Trophoblast cell (in vitro differentiated cells and primary cell): Measurements from ENCODE around the gene ZNF576.
"Not testable (repeated sequence)": the region's sequence is repeated elsewhere in the genome, so short reads cannot be mapped to it uniquely, and the experiment has no call there.

Experiments used
- DNase-seq, 2 donors: peaks; one replicate each; pipeline ENCODE4 v3.0.0-alpha.2; 2016
- H2AFZ ChIP-seq: 2 replicates; pipeline ENCODE4 v1.6.1; 2013; ENCODE audit warnings: low read length, moderate library complexity, mild to moderate bottlenecking; ENCODE audit not compliant: insufficient read depth, poor library complexity
- H2AK5ac ChIP-seq: 2 replicates; pipeline ENCODE4 v1.6.1; 2013; ENCODE audit warnings: mild to moderate bottlenecking, low read length
- H2BK120ac ChIP-seq: 2 replicates; pipeline ENCODE4 v1.6.1; 2013; ENCODE audit warnings: low read length, mild to moderate bottlenecking, moderate library complexity; ENCODE audit not compliant: insufficient read depth, poor library complexity
- H2BK12ac ChIP-seq: 2 replicates; pipeline ENCODE4 v1.6.1; 2013; ENCODE audit warnings: mild to moderate bottlenecking, low read length, moderate library complexity
- H2BK5ac ChIP-seq: 2 replicates; pipeline ENCODE4 v1.6.1; 2013; ENCODE audit warnings: low read length, low read depth, moderate library complexity, mild to moderate bottlenecking; ENCODE audit not compliant: poor library complexity
- H3K14ac ChIP-seq: 2 replicates; pipeline ENCODE4 v1.6.1; 2013; ENCODE audit warnings: mild to moderate bottlenecking, low read length
- H3K18ac ChIP-seq: 2 replicates; pipeline ENCODE4 v1.6.1; 2013; ENCODE audit warnings: mild to moderate bottlenecking, low read length
- H3K23ac ChIP-seq: 2 replicates; pipeline ENCODE4 v1.6.1; 2013; ENCODE audit warnings: low read length
- H3K27ac ChIP-seq: 2 replicates; pipeline ENCODE4 v1.5.1; 2013; ENCODE audit warnings: low read depth, mild to moderate bottlenecking, inconsistent platforms, low read length, moderate library complexity
- H3K27me3 ChIP-seq: 2 replicates; pipeline ENCODE4 v1.6.1; 2013; ENCODE audit warnings: inconsistent platforms, mild to moderate bottlenecking, low read length, moderate library complexity; ENCODE audit not compliant: insufficient read depth
- H3K36me3 ChIP-seq, 2 experiments: 1 replicate in 1 of 2; 2 replicates in 1 of 2; pipeline ENCODE4 v1.6.1; 2013; ENCODE audit warnings: low read length in 2 of 2, mild to moderate bottlenecking in 2 of 2, moderate library complexity in 1 of 2; ENCODE audit not compliant: insufficient read depth in 2 of 2, control insufficient read depth in 1 of 2
- H3K4ac ChIP-seq: 2 replicates; pipeline ENCODE4 v1.6.1; 2013; ENCODE audit warnings: low read depth, mild to moderate bottlenecking, low read length, moderate library complexity
- H3K4me1 ChIP-seq, 2 experiments: 1 replicate in 1 of 2; 2 replicates in 1 of 2; pipeline ENCODE4 v1.6.1; 2013; ENCODE audit warnings: low read length in 2 of 2, mild to moderate bottlenecking in 2 of 2, moderate library complexity in 1 of 2; ENCODE audit not compliant: insufficient read depth in 2 of 2, control insufficient read depth in 1 of 2
- H3K4me2 ChIP-seq: 2 replicates; pipeline ENCODE4 v1.6.1; 2013; ENCODE audit warnings: inconsistent platforms, mild to moderate bottlenecking, low read length, moderate library complexity
- H3K4me3 ChIP-seq: 2 replicates; pipeline ENCODE4 v1.5.1; 2013; ENCODE audit warnings: mild to moderate bottlenecking, low read depth, low read length, inconsistent platforms
- H3K79me1 ChIP-seq: one replicate; pipeline ENCODE4 v1.6.1; 2013; ENCODE audit warnings: low read length
- H3K79me2 ChIP-seq: 2 replicates; pipeline ENCODE4 v1.6.1; 2013; ENCODE audit warnings: low read length, mild to moderate bottlenecking; ENCODE audit not compliant: control insufficient read depth, insufficient read depth, poor library complexity
- H3K9ac ChIP-seq: 2 replicates; pipeline ENCODE4 v1.6.1; 2013; ENCODE audit warnings: mild to moderate bottlenecking, low read length
- H3K9me3 ChIP-seq: 2 replicates; pipeline ENCODE4 v1.6.1; 2013; ENCODE audit warnings: low read depth, mild to moderate bottlenecking, control low read depth, inconsistent platforms, low read length; ENCODE audit not compliant: insufficient read depth
- H4K12ac ChIP-seq: 2 replicates; pipeline ENCODE4 v1.6.1; 2013; ENCODE audit warnings: low read depth, mild to moderate bottlenecking, low read length, moderate library complexity
- H4K8ac ChIP-seq: 2 replicates; pipeline ENCODE4 v1.6.1; 2013; ENCODE audit warnings: low read depth, mild to moderate bottlenecking, low read length, moderate library complexity
- H4K91ac ChIP-seq: one replicate; pipeline ENCODE4 v1.6.1; 2013; ENCODE audit warnings: low read depth, mild to moderate bottlenecking, low read length, moderate library complexity
- WGBS: extraction: QIAGEN DNeasy Blood & Tissue Kit; methylation state at CpG from one replicate; pipeline ENCODE4 v1.1.7; 2013; ENCODE audit warnings: missing lambda C conversion rate; ENCODE audit not compliant: insufficient read length, insufficient coverage; ENCODE audit errors: extremely low coverage; 5-methylcytosine and 5-hydroxymethylcytosine counted together

ZNF576 gene

DNA sequence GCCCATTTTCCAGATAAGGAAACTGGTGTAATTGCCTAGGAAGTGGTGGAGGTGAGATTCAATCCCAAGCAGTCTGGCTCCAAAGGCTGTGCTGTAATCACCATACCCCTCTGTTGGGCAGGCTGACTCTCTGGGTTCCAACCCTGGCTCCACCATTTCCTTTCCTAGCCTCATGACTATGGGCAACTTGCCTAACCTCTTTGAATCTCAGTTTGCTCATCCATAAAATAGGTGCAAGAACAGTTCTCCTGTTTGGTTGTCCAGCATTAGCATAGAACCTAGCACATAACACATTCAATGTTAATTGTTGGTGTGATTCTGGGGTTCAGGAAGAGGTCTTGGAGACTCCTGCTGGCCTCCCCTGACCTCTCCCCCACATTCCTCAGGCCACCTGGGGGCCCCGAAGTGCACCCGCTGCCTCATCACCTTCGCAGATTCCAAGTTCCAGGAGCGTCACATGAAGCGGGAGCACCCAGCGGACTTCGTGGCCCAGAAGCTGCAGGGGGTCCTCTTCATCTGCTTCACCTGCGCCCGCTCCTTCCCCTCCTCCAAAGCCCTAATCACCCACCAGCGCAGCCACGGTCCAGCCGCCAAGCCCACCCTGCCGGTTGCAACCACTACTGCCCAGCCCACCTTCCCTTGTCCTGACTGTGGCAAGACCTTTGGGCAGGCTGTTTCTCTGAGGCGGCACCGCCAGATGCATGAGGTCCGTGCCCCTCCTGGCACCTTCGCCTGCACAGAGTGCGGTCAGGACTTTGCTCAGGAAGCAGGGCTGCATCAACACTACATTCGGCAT, 2.2 kb downstream of the ZNF576 start:
- no peak overlapping the region for H3K4me2 ChIP-seq
- H3K27ac ChIP-seq = no peak overlapping the region
- no peaks in the 10 kb centered on the region for H3K9me3 ChIP-seq
- H2AK5ac ChIP-seq = no peak overlapping the region
- no peak overlapping the region for H4K8ac ChIP-seq
- no peak overlapping the region for H2BK12ac ChIP-seq
- no peak overlapping the region for H3K23ac ChIP-seq
- H3K18ac ChIP-seq = no peak overlapping the region
- H3K79me2 ChIP-seq = peaks cover 9% of the 10 kb centered on the region
- H3K14ac ChIP-seq = no peak overlapping the region
- no peak overlapping the region for H3K9ac ChIP-seq
- H3K36me3 ChIP-seq = peaks cover 22 to 29% of the 10 kb centered on the region in 2 experiments
- no peak overlapping the region for H3K4me3 ChIP-seq
- no peak overlapping the region for H4K91ac ChIP-seq
- peaks cover 9 to 12% of the 10 kb centered on the region in 2 experiments for H3K4me1 ChIP-seq
- no peak overlapping the region for H3K4ac ChIP-seq
- no peak for DNase-seq
- peaks cover 13% of the 10 kb centered on the region for H3K79me1 ChIP-seq
- H2BK120ac ChIP-seq = no peak overlapping the region
- H4K12ac ChIP-seq = no peak overlapping the region
- H2BK5ac ChIP-seq = no peak overlapping the region
- no peak overlapping the region for H2AFZ ChIP-seq
- no peaks in the 10 kb centered on the region for H3K27me3 ChIP-seq
- WGBS = no CpG with 5 or more reads among the region's 19 CpGs

DNA sequence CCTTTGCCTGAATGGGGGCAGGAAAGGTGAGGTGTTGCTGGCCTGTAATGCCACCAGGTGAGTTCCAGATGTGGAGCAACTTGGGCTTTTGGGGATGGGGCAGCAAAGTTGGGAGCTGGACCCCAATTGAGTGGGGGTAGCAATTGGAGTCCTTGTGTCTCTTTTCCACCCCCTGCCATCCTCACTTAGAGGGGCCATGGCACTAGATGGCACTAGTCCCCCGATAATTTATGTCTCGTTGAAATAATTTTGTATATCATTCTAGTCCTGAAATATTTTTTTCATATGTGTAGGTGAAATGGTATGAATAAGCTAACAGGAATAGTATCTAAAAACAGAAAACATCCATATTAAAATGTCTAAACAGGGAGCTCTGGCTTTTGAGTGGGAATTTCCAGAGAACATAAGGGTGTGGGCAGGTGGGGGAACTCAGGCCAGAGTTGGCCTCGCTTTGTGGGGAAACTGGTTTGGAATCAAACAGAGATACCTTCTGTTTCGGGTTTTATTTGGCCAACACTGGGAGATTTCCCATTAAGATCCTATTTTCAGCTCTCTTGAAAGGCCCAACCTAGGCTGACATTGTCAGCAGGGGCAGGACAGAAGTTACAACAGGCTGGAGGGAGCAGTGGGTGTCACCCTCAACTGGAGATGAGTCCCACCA, 3.4 kb downstream of the ZNF576 start:
- Histone ChIP-seq H2BK120ac (no peak overlapping the region), H3K79me2 (peaks cover 8% of the 10 kb centered on the region), H3K14ac (no peak overlapping the region), H3K4me2 (no peak overlapping the region), H3K79me1 (peaks cover 12% of the 10 kb centered on the region), H4K91ac (no peak overlapping the region), H2AK5ac (no peak overlapping the region), H2AFZ (no peak overlapping the region), H3K27ac (no peak overlapping the region), H3K4me1 (peaks cover 7 to 12% of the 10 kb centered on the region in 2 experiments), H3K18ac (no peak overlapping the region), H3K36me3 (peaks cover 15 to 21% of the 10 kb centered on the region in 2 experiments), H3K23ac (no peak overlapping the region), H3K27me3 (no peaks in the 10 kb centered on the region), H3K9me3 (no peaks in the 10 kb centered on the region), H3K4ac (no peak overlapping the region), H4K12ac (no peak overlapping the region), H3K9ac (no peak overlapping the region), H4K8ac (no peak overlapping the region), H3K4me3 (no peak overlapping the region), H2BK12ac (no peak overlapping the region), H2BK5ac (no peak overlapping the region)
- no CpG with 5 or more reads among the region's 4 CpGs for WGBS
- DNase-seq = no peak

DNA sequence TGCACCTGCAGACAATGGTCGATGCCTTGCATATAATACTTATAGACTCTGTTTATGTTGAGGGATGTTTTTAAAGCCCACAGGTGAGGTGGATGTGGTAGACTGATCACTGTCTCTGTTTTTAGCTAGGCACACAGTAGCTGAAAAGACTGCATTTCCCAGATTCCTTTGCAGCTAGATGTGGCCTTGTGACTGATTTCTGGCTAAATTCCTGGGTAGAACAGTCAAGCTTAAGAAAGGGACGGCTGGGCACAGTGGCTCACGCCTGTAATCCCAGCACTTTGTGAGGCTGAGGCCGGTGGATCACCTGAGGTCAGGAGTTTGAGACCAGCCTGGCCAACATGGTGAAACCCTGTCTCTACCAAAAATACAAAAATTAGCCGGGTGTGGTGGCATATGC, 3.9 kb downstream of the ZNF576 start:
- not testable (repeated sequence) for DNase-seq
- H3K36me3 ChIP-seq = peaks cover 15 to 21% of the 10 kb centered on the region in 2 experiments
- WGBS = no CpG with 5 or more reads among the region's 5 CpGs

DNA sequence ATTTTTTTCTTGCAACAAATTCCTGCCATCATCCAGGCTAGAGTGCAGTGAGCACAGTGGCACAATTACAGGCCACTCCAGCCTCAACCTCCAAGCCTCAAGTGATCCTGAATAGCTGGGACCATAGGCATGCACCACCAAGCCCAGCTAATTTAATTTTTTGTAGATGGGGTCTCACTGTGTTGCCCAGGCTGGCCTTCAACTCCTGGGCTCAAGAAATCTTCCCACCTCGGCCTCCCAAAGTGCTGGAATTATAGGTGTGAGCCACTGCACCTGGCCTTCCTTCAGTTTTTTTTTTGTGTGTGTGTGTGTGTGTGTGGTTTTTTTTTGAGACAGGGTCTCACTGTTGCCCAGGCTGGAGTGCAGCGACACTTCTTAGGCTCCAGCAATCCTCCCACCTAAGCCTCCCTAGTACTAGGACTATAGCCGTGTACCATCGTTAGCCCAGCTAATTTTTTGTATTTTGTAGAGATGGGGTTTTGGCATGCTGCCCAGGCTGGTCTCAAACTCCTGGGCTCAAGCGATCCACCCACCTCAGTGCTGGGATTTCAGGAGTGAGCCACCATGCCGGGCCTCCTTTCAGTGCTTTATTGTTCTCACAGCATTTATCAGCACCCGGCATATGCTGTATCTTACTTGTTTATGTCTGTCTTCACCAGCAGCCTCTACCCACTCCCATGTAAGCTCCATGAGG, 9.6 kb downstream of the ZNF576 start:
- Histone ChIP-seq H2BK5ac (no peak overlapping the region), H4K8ac (no peak overlapping the region), H3K23ac (no peak overlapping the region), H3K14ac (no peak overlapping the region), H3K27me3 (no peaks in the 10 kb centered on the region), H4K12ac (no peak overlapping the region), H3K4me2 (no peak overlapping the region), H2AK5ac (no peak overlapping the region), H2BK120ac (no peak overlapping the region), H4K91ac (no peak overlapping the region), H3K79me2 (no peaks in the 10 kb centered on the region), H3K9me3 (peaks cover 1% of the 10 kb centered on the region), H2AFZ (no peak overlapping the region), H3K79me1 (no peaks in the 10 kb centered on the region), H3K27ac (no peak overlapping the region), H3K9ac (no peak overlapping the region), H3K4me3 (no peak overlapping the region), H3K4ac (no peak overlapping the region), H2BK12ac (no peak overlapping the region), H3K36me3 (peaks cover 11 to 31% of the 10 kb centered on the region in 2 experiments), H3K4me1 (no peaks in the 10 kb centered on the region), H3K18ac (no peak overlapping the region)
- WGBS = no CpG with 5 or more reads among the region's 7 CpGs
- no peak for DNase-seq

More for the DNA sequence above, 3.9 kb downstream of the ZNF576 start:
- not testable (repeated sequence) for H2AFZ ChIP-seq, H3K4me2 ChIP-seq, H3K4ac ChIP-seq, H3K4me3 ChIP-seq, H4K91ac ChIP-seq, H3K18ac ChIP-seq, H2BK5ac ChIP-seq, H2AK5ac ChIP-seq, H3K79me2 ChIP-seq, H2BK12ac ChIP-seq, H4K12ac ChIP-seq, H3K9ac ChIP-seq, H3K14ac ChIP-seq, H3K27ac ChIP-seq, H3K23ac ChIP-seq, H4K8ac ChIP-seq, H3K79me1 ChIP-seq, H2BK120ac ChIP-seq, H3K9me3 ChIP-seq, H3K27me3 ChIP-seq
- peaks cover 4 to 10% of the 10 kb centered on the region in 2 experiments for H3K4me1 ChIP-seq
